HFF-Myc (cell line): ENCODE results near the gene MSH6.
A peak's percentile ranks its signal among the peaks of the same experiment; 100 is the strongest.

Source experiments
- DNase-seq: peaks from one replicate; pipeline ENCODE4 v3.0.0-alpha.2; 2011; ENCODE audit warnings: low read depth; ENCODE audit errors: extremely low read depth
- H3K4me3 ChIP-seq: replicated peaks from 2 replicates; pipeline ENCODE4 v1.5.1; 2011; ENCODE audit warnings: low read depth, mild to moderate bottlenecking, control low read depth, low read length
- TF ChIP-seq, protein P1 (sequence below): IDR thresholded peaks from 2 replicates; pipeline ENCODE4 v1.5.1; 2012; ENCODE audit warnings: mild to moderate bottlenecking, low read depth, low read length, control low read depth; ENCODE audit errors: missing control alignments

MSH6 gene

DNA sequence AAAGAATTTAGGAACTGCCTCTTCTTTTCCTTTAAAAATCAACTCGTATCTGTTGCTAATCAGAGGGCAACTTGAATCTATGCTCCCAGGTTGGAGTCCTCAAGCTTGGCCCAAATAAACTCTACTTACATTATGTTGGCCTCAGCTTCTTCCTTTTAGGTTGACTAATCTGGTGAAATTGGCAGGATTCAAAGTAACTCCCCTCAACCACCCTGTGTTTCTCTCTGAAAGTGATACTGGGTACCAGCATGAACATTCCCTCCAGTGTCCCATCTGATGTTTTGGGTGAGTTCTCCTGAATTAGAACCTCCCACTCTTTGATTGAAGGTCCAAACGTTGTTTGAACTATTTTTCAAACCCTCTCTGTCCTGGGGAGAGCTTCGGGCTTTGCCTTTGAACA lies 41.3 kb upstream of the MSH6 start:
- TF ChIP-seq, protein P1, sequence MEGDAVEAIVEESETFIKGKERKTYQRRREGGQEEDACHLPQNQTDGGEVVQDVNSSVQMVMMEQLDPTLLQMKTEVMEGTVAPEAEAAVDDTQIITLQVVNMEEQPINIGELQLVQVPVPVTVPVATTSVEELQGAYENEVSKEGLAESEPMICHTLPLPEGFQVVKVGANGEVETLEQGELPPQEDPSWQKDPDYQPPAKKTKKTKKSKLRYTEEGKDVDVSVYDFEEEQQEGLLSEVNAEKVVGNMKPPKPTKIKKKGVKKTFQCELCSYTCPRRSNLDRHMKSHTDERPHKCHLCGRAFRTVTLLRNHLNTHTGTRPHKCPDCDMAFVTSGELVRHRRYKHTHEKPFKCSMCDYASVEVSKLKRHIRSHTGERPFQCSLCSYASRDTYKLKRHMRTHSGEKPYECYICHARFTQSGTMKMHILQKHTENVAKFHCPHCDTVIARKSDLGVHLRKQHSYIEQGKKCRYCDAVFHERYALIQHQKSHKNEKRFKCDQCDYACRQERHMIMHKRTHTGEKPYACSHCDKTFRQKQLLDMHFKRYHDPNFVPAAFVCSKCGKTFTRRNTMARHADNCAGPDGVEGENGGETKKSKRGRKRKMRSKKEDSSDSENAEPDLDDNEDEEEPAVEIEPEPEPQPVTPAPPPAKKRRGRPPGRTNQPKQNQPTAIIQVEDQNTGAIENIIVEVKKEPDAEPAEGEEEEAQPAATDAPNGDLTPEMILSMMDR: no peak
- H3K4me3 ChIP-seq: no peak overlapping the region
- DNase-seq: no peak

DNA sequence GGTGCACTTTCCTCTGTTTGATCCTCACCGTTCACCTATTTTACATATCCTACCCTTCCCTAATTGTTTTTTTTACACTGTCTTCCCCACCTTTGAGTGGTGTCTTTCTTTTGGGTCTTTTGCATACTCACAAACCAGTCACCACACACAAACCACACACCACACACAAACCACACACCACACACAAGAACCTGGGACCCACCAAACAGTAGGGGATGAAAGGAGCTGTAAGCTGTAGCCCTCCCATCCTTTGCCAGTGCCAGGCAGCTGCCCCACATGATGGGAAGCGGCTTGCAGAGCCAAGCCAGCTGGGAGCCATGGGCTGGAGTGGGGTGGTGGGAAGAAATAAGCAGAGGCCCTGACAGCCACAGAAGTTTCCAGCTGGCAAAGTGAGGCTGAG lies 38.9 kb upstream of the MSH6 start:
- TF ChIP-seq, protein P1: no peak
- no peak for DNase-seq
- H3K4me3 ChIP-seq: no peak overlapping the region

DNA sequence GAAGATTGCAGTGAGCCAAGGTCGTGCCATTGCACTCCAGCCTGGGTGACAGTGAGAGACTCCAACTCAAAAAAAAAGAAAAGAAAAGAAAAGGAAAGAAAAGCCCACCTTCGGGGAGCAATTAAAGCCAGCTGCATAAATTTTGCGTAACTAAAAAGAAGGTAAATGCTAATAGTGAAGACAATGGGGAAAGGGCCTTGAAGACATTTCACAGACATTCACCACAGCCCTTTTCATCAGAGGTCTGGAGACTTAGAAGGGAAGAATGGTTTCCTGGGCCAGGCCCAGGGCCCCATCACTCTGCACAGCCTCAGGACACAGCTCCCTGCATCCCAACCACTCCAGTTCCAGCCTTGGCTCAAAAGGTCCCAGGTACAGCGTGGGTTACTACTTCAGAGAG lies 35.1 kb upstream of the MSH6 start:
- TF ChIP-seq, protein P1: no peak
- DNase-seq: no peak
- H3K4me3 ChIP-seq: no peak overlapping the region

DNA sequence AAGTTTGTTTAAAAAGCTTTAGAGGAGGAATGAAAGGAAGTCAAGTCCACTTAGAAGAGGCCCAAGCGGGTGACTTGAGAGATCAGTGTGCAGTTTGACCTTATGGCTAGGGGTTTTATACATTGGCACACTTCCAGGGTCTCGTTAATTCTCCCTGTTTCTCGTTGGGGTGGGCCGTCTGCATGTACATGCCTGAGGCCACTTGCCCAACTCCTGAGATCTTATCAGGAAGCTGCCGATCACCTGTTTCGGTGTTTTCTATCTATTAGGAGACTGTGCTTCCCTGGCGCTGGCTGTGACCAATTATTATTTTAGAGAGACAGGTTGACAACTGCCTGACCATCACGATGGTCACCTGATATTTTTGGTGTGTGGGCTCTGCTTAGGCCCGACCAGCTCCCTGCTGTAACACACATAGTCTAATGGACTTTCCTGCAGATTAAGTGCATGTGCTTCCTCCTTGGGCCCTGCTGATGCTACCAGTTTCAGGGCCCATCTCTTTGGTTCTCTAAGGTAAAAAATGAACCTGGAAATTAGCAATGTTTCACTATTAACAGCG lies 31.0 kb upstream of the MSH6 start:
- TF ChIP-seq, protein P1: no peak
- no peak overlapping the region for H3K4me3 ChIP-seq
- no peak for DNase-seq

DNA sequence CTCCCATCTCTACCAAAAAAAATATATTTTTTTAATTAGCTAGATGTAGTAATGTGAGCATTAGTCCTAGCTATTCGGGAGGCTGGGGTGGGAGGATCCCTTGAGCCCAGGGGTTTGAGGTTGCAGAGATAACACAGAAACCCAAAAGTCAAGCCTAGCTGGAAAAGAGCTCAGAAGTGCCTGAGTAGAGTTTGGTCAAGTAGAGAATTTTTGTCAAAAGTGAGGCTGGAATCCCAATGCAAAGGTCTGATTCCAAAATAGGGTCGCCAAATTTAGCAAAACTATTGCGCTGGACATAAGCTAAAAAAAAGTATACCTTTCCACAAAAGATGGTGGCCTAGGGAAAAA lies 15.5 kb upstream of the MSH6 start:
- no peak overlapping the region for H3K4me3 ChIP-seq
- TF ChIP-seq, protein P1: no peak
- DNase-seq: no peak

DNA sequence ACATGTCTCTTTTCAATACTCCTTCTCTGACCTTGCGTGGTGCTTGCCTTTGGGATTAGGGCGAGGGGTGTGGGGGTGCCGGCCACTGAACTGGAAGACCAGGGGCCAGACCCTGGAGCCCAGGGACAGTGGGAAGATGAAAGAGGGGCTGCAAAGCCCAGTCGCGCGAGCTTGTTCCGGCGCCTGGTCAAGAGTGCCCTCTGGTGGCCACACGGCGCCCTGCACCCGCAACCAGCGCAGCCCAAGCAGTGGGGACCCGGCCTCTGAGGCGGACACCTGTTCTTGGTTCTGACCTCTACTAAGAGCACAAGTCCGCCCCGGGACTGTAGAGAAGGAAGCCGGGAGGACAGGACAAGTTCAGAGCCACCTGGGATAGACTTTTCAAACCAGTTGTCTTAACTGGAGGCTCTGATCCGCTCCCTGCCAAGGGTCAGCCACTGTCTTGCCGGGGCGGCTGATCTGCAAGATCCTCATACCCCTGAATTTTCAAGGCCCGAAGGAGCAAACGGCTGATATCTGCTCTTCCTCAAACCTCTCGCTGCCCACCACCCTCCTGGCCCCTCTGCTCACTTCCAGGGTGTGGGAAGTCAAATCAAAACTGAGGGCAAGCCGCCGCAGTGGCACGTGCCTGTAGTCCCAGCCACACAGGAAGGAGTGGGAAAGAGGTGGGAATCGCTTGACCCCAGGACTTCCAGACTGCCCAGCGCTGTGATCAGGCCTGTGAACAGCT lies 14.9 kb upstream of the MSH6 start:
- no peak for DNase-seq
- TF ChIP-seq, protein P1: peak; percentile 98
- H3K4me3 ChIP-seq: no peak overlapping the region
